Skin epidermis (tissue), 12 donors: ENCODE data around the gene SOX8.

Experiments used
- H3K27ac ChIP-seq, 21 experiments: fragments of 200-600 bp; sonication (generic) in 11 of 21; one replicate each; pipeline ENCODE4 v1.5.0; 2020; ENCODE audit warnings: mild to moderate bottlenecking in 3 of 21, inconsistent platforms in 2 of 21, moderate library complexity in 2 of 21
- H3K4me3 ChIP-seq, 7 experiments: fragments of 200-600 bp; sonication (generic) in 2 of 7; one replicate each; pipeline ENCODE4 v1.5.0; 2020; ENCODE audit warnings: inconsistent platforms in 2 of 7, mild to moderate bottlenecking in 2 of 7, moderate library complexity in 1 of 7

The SOX8 gene

DNA sequence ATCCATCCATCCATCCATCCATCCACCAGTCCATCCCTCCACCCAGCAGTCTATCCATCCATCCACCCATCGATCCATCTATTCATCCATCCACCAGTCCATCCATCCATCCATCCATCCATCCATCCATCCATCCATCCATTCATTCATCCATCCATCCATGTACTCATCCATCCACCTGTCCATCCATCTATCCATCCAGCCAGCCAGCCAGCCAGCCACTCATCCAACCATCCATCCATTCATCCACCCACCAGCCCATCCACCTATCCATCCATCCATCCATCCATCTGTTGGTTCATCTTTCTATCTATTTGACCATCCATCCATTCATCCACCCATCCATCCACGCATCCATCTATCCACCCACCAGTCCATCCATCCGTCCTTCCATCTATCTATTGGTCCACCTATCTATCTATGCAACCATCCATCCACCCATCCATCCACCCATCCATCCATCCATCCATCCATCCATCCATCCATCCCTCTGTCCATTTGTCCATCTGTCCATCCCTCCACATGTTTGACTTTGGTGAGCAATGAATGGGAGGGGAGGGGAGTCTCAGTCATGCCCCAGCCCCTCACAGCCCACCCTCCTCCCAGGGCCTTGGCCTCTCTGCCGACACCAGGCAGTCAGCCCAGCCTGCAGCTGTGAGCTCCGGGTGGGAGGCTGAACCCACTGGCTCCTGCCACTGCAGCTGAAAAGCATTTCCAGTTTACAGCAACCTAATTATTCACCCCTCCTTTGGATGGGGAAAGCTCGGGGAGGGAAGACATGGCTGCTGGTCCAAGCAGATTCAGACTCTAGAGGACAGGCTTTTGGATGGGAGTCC is 52.9 kb downstream of the SOX8 start:
- Histone ChIP-seq H3K4me3 (no peak overlapping the region), H3K27ac (no peak overlapping the region)

DNA sequence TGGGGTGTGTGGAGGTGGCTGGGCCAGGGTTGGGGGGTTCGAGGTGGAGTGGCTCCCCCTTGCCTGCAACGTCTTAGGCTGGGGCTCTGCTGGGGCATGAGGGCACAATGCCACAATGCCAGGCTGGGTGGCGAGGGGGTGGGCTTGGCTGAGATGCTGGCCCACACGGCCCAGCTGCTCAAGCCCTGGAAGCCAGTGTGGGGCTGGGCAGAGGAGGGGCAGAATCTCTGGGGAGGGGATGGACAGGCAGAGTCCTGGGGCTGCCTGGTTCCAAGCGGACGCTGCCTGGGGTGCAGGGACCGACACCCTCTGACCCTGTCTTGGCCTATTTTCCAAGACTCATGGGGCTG is 53.5 kb downstream of the SOX8 start:
- Histone ChIP-seq H3K27ac (no peak overlapping the region), H3K4me3 (no peak overlapping the region)

- Histone ChIP-seq H3K27ac (no peak overlapping the region), H3K4me3 (no peak overlapping the region)
Measured at GRCh38 chr16:1036166-1036565, 54.6 kb downstream of the SOX8 start.
